ENCODE data around the gene SYNDIG1.

DNA sequence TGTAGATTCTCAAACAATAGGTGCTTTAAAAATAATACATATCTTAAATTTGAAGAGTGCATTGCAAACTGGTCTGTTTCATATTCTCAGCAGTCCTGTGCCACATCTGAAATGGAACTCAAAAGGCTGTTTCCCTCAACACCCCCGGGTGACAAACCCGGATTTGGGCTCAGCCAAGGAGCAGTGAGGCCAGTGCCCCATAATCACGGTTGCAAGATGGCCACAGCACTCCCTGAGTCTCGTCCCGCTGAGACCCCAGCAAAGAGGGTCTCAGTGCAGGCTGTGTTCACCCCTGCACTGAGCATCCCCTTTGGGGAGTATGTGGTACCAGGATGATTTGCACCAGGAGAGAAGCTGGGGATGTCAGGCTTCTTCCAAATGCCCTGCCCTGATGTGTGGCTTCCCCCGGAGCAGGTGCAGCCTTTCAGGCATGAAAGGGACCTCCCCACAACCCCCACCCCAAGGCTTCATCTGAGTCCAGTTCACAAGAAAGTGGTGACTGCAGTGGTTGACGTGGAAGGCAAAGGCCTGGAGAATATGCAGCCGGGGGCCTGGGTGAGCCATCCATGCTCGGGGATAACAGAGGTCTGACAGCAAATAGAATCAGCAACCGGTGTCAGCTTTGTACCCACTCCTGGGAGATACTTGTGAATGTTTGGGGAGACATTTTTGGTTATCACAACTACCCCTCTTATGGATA lies 202.9 kb downstream of the SYNDIG1 start:
- TF ChIP-seq, protein P1, sequence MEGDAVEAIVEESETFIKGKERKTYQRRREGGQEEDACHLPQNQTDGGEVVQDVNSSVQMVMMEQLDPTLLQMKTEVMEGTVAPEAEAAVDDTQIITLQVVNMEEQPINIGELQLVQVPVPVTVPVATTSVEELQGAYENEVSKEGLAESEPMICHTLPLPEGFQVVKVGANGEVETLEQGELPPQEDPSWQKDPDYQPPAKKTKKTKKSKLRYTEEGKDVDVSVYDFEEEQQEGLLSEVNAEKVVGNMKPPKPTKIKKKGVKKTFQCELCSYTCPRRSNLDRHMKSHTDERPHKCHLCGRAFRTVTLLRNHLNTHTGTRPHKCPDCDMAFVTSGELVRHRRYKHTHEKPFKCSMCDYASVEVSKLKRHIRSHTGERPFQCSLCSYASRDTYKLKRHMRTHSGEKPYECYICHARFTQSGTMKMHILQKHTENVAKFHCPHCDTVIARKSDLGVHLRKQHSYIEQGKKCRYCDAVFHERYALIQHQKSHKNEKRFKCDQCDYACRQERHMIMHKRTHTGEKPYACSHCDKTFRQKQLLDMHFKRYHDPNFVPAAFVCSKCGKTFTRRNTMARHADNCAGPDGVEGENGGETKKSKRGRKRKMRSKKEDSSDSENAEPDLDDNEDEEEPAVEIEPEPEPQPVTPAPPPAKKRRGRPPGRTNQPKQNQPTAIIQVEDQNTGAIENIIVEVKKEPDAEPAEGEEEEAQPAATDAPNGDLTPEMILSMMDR (IDR thresholded peaks at IDR 0.05): no peak
- no peak for TF ChIP-seq EP300 (IDR thresholded peaks at IDR 0.05)
